Measurements from ENCODE around the gene ADGRG6. TPM values are rescaled to one million over a fixed set of nuclear protein-coding genes. Genes with fewer than 3 reads are reported as not detected.

ADGRG6 gene
- total RNA-seq, 4 donors from 2014 or later = 56.6 to 147 (median 69.1) TPM

- Histone ChIP-seq H3K4me1 (no peaks in the 10 kb centered on the region), H3K27ac (no peak overlapping the region), H3K9me3 (no peaks in the 10 kb centered on the region), H3K27me3 (no peaks in the 10 kb centered on the region), H3K36me3 (no peaks in the 10 kb centered on the region), H3K4me3 (no peak overlapping the region)
- TF ChIP-seq, protein P1, sequence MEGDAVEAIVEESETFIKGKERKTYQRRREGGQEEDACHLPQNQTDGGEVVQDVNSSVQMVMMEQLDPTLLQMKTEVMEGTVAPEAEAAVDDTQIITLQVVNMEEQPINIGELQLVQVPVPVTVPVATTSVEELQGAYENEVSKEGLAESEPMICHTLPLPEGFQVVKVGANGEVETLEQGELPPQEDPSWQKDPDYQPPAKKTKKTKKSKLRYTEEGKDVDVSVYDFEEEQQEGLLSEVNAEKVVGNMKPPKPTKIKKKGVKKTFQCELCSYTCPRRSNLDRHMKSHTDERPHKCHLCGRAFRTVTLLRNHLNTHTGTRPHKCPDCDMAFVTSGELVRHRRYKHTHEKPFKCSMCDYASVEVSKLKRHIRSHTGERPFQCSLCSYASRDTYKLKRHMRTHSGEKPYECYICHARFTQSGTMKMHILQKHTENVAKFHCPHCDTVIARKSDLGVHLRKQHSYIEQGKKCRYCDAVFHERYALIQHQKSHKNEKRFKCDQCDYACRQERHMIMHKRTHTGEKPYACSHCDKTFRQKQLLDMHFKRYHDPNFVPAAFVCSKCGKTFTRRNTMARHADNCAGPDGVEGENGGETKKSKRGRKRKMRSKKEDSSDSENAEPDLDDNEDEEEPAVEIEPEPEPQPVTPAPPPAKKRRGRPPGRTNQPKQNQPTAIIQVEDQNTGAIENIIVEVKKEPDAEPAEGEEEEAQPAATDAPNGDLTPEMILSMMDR (IDR thresholded peaks at IDR 0.05) = no peak
- 93% methylated on average over 3 of the region's 3 CpGs for WGBS
- DNase-seq (ENCODE audit: low spot score in 2 of 2) = no peak
Observed at GRCh38 chr6:142260748-142261147, 41.1 kb upstream of the ADGRG6 start.

- H3K9me3 ChIP-seq = no peaks in the 10 kb centered on the region
- TF ChIP-seq POLR2AphosphoS5 (IDR thresholded peaks at IDR 0.05) (no peak), EP300 (IDR thresholded peaks at IDR 0.05) (no peak), POLR2A (IDR thresholded peaks at IDR 0.05) (no peak)
- TF ChIP-seq, protein P1 (IDR thresholded peaks at IDR 0.05) = no peak
- H3K27ac ChIP-seq = no peak overlapping the region
- no peaks in the 10 kb centered on the region for H3K4me1 ChIP-seq
- H3K4me3 ChIP-seq = no peak overlapping the region
- H3K27me3 ChIP-seq = no peaks in the 10 kb centered on the region
- DNase-seq (ENCODE audit: low spot score in 2 of 2) = no peak
- no peaks in the 10 kb centered on the region for H3K36me3 ChIP-seq
Observed at GRCh38 chr6:142262231-142262630, 39.6 kb upstream of the ADGRG6 start.

DNA sequence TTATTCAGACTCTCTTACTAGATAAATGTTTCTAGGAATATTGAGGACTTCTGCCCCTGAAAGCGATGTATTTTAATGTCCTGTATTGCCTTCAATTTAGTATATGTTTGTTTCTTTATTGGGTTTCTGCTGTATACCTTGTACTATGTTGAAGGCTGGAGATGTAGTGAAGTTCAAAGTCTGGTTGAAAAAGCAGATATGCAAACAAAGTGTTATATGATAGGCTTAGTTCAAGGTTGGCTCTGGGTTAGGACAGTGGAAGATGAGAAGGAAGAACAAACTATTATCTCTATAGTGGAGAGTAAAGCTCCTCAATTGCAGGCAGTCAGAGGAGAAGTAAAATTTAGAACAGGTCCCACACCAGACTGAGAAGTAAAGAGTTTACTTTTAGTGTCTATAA lies 36.3 kb upstream of the ADGRG6 start:
- 98% methylated on average over 1 of the region's 1 CpG for WGBS
- H3K27me3 ChIP-seq = no peaks in the 10 kb centered on the region
- no peaks in the 10 kb centered on the region for H3K9me3 ChIP-seq

GRCh38 chr6:142266060-142266459 lies 35.7 kb upstream of the ADGRG6 start:
- Histone ChIP-seq H3K36me3 (no peaks in the 10 kb centered on the region), H3K9me3 (no peaks in the 10 kb centered on the region), H3K4me1 (no peaks in the 10 kb centered on the region), H3K27ac (no peak overlapping the region), H3K4me3 (no peak overlapping the region), H3K27me3 (no peaks in the 10 kb centered on the region)
- 82% methylated on average over 4 of the region's 4 CpGs for whole genome bisulfite sequencing
- DNase-seq (ENCODE audit: low spot score in 2 of 2) = no peak
- TF ChIP-seq POLR2AphosphoS5 (IDR thresholded peaks at IDR 0.05) (no peak), POLR2A (IDR thresholded peaks at IDR 0.05) (no peak), EP300 (IDR thresholded peaks at IDR 0.05) (no peak)
- TF ChIP-seq, protein P1 (IDR thresholded peaks at IDR 0.05) = no peak

More for the DNA sequence above, 36.3 kb upstream of the ADGRG6 start:
- TF ChIP-seq, protein P1 (IDR thresholded peaks at IDR 0.05) = no peak
- no peak for TF ChIP-seq POLR2AphosphoS5 (IDR thresholded peaks at IDR 0.05)
- TF ChIP-seq EP300 (IDR thresholded peaks at IDR 0.05) = no peak
- TF ChIP-seq POLR2A (IDR thresholded peaks at IDR 0.05) = no peak
- H3K36me3 ChIP-seq = no peaks in the 10 kb centered on the region
- no peak overlapping the region for H3K4me3 ChIP-seq
- no peaks in the 10 kb centered on the region for H3K4me1 ChIP-seq
- no peak for DNase-seq (ENCODE audit: low spot score in 2 of 2)
- H3K27ac ChIP-seq = no peak overlapping the region

GRCh38 chr6:142271476-142271875 lies 30.3 kb upstream of the ADGRG6 start:
- 71% methylated on average over 1 of the region's 1 CpG for WGBS
- Histone ChIP-seq H3K27ac (no peak overlapping the region), H3K4me1 (no peaks in the 10 kb centered on the region), H3K4me3 (no peak overlapping the region), H3K27me3 (no peaks in the 10 kb centered on the region), H3K9me3 (no peaks in the 10 kb centered on the region), H3K36me3 (no peaks in the 10 kb centered on the region)
- no peak for DNase-seq (ENCODE audit: low spot score in 2 of 2)
- TF ChIP-seq, protein P1 (IDR thresholded peaks at IDR 0.05) = no peak
- TF ChIP-seq POLR2A (IDR thresholded peaks at IDR 0.05) (no peak), POLR2AphosphoS5 (IDR thresholded peaks at IDR 0.05) (no peak), EP300 (IDR thresholded peaks at IDR 0.05) (no peak)

Data from suprapubic skin (tissue), 4 donors.